Fibroblast of lung (primary cell): ENCODE measurements around the gene TOX3. TPM values are rescaled to one million over a fixed set of nuclear protein-coding genes. Genes with fewer than 3 reads are reported as not detected.

ENCODE experiments used
- DNase-seq, 2 donors: peaks; one replicate each; pipeline versions ENCODE4 v3.0.0 to v3.0.0-alpha.2; 2010; ENCODE audit warnings: low read depth in 2 of 2
- H2AFZ ChIP-seq: 2 replicates; pipeline ENCODE4 v1.5.1; 2012; ENCODE audit warnings: low read length, control low read depth, inconsistent platforms
- H3K27ac ChIP-seq: 2 replicates; pipeline ENCODE4 v1.5.1; 2011; ENCODE audit warnings: low read length, control low read depth; ENCODE audit not compliant: insufficient read depth
- H3K27me3 ChIP-seq: 2 replicates; pipeline ENCODE4 v1.5.1; 2011; ENCODE audit warnings: mild to moderate bottlenecking, low read length; ENCODE audit not compliant: control insufficient read depth, insufficient read depth
- H3K36me3 ChIP-seq: 2 replicates; pipeline ENCODE4 v1.5.1; 2011; ENCODE audit warnings: low read length; ENCODE audit not compliant: control insufficient read depth, insufficient read depth
- H3K4me1 ChIP-seq: 2 replicates; pipeline ENCODE4 v1.5.1; 2011; ENCODE audit warnings: low read length; ENCODE audit not compliant: control insufficient read depth, insufficient read depth; ENCODE audit errors: extremely low read depth
- H3K4me2 ChIP-seq: 2 replicates; pipeline ENCODE4 v1.5.1; 2011; ENCODE audit warnings: low read length, control low read depth; ENCODE audit not compliant: insufficient read depth; ENCODE audit errors: extremely low read depth
- H3K4me3 ChIP-seq, 4 experiments: fragments of 200-600 bp in 1 of 4; sonication (generic) in 1 of 4; replicated peaks in 1 of 4; 2 replicates each; pipeline ENCODE4 v1.5.1; 2011 to 2016; ENCODE audit warnings: low read length in 4 of 4, low read depth in 3 of 4, mild to moderate bottlenecking in 3 of 4, control low read depth in 2 of 4, inconsistent platforms in 1 of 4, mixed read lengths in 1 of 4; ENCODE audit not compliant: insufficient read depth in 1 of 4; ENCODE audit errors: control extremely low read depth in 1 of 4
- H3K79me2 ChIP-seq: 2 replicates; pipeline ENCODE4 v1.5.1; 2012; ENCODE audit warnings: mild to moderate bottlenecking, low read length, inconsistent platforms; ENCODE audit not compliant: control insufficient read depth, insufficient read depth
- H3K9ac ChIP-seq: 2 replicates; pipeline ENCODE4 v1.5.1; 2011; ENCODE audit warnings: mild to moderate bottlenecking, low read length, control low read depth; ENCODE audit not compliant: insufficient read depth
- H3K9me3 ChIP-seq: 2 replicates; pipeline ENCODE4 v1.5.1; 2012; ENCODE audit warnings: low read depth, low read length; ENCODE audit not compliant: control insufficient read depth, insufficient read depth
- H4K20me1 ChIP-seq: 2 replicates; pipeline ENCODE4 v1.5.1; 2011; ENCODE audit warnings: low read length; ENCODE audit not compliant: control insufficient read depth, insufficient read depth; ENCODE audit errors: extremely low read depth
- EZH2 ChIP-seq: IDR thresholded peaks from 2 replicates; pipeline ENCODE4 v1.5.1; 2012; ENCODE audit warnings: low read length, control low read depth, mild to moderate bottlenecking; ENCODE audit errors: missing control alignments
- polyA plus RNA-seq, 2 donors: library from polyadenylated mRNA; depleted of rRNA in 1 of 2; stranded (reverse) in 1 of 2; unstranded in 1 of 2; fragments of >200 nt; gene quantifications; 2 replicates each; pipeline ENCODE4 v1.2.1, GENCODE V29; 2011 to 2012; ENCODE audit warnings: missing spikeins in 1 of 2
- total RNA-seq: library from RNA; depleted of rRNA; stranded (reverse); fragments of >200 nt; gene quantifications from 2 replicates; pipeline ENCODE4 v1.2.1, GENCODE V29; 2014
- TF ChIP-seq, protein P1 (sequence below), 2 donors: IDR thresholded peaks in 1 of 2; conservative IDR thresholded peaks in 1 of 2; 1 replicate in 1 of 2; 2 replicates in 1 of 2; pipeline ENCODE4 v1.5.1; 2011 to 2012; ENCODE audit warnings: low read length in 2 of 2, control low read depth in 1 of 2, inconsistent platforms in 1 of 2, low read depth in 1 of 2, mild to moderate bottlenecking in 1 of 2

Gene TOX3
- total and polyA plus RNA-seq, 2 donors (not counting 1 experiment from before 2014, with no cell fraction given): not detected

DNA sequence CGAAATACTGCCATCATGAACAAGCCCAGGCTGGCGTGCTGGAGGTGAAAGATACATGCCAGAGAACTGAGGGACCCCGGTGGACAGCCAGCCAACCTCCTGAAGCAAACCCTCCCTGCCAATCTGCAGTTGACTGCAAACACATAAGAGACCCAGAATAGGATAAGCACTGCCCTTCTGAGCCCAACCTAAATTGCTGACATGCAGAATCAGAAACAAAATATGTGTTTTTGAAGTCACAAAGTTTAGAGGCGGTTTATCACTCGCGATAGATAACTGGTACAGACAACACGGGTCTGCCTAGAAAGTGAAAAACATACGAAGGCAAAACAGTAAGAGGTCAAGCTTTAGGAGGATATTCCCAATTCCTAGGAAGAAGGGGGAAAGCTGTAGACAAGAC lies 14.6 kb downstream of the TOX3 start:
- Histone ChIP-seq H2AFZ (no peak overlapping the region), H3K4me3 (no peak overlapping the region), H3K27me3 (no peaks in the 10 kb centered on the region), H3K27ac (no peak overlapping the region), H3K4me1 (no peaks in the 10 kb centered on the region), H3K9me3 (no peaks in the 10 kb centered on the region), H3K79me2 (no peaks in the 10 kb centered on the region), H3K9ac (no peak overlapping the region), H3K36me3 (no peaks in the 10 kb centered on the region), H3K4me2 (no peak overlapping the region), H4K20me1 (no peaks in the 10 kb centered on the region)
- DNase-seq: no peak
- no peak for TF ChIP-seq EZH2
- TF ChIP-seq, protein P1, sequence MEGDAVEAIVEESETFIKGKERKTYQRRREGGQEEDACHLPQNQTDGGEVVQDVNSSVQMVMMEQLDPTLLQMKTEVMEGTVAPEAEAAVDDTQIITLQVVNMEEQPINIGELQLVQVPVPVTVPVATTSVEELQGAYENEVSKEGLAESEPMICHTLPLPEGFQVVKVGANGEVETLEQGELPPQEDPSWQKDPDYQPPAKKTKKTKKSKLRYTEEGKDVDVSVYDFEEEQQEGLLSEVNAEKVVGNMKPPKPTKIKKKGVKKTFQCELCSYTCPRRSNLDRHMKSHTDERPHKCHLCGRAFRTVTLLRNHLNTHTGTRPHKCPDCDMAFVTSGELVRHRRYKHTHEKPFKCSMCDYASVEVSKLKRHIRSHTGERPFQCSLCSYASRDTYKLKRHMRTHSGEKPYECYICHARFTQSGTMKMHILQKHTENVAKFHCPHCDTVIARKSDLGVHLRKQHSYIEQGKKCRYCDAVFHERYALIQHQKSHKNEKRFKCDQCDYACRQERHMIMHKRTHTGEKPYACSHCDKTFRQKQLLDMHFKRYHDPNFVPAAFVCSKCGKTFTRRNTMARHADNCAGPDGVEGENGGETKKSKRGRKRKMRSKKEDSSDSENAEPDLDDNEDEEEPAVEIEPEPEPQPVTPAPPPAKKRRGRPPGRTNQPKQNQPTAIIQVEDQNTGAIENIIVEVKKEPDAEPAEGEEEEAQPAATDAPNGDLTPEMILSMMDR (conservative IDR thresholded peaks at IDR 0.05 in 1 of 2, IDR thresholded peaks at IDR 0.05 in 1 of 2; ENCODE audit: low read depth in 1 of 2, low read length in 2 of 2): no peak

DNA sequence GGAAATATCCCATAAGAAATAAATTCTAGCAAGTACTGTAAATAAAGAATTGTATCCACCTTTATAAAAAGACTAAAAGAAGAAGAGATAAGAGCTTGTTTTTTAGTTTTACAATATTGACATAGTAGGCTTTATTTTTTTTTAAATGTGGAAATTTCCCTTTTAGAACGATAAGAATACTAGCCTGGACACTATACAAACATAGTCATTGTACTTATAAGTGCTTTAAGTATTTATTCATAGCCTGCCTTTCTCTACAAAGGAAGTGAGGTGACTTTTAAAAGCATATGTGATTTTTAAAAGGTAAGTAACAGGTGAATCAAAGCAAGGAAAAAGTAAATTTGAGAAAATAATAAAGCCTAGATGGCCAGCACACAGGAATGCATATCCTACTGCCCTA lies 17.7 kb downstream of the TOX3 start:
- Histone ChIP-seq H3K4me2 (no peak overlapping the region), H4K20me1 (no peaks in the 10 kb centered on the region), H3K27ac (no peak overlapping the region), H3K36me3 (no peaks in the 10 kb centered on the region), H3K9me3 (no peaks in the 10 kb centered on the region), H3K4me1 (no peaks in the 10 kb centered on the region), H3K4me3 (no peak overlapping the region), H2AFZ (no peak overlapping the region), H3K9ac (no peak overlapping the region), H3K27me3 (no peaks in the 10 kb centered on the region), H3K79me2 (no peaks in the 10 kb centered on the region)
- DNase-seq: no peak
- TF ChIP-seq, protein P1 (conservative IDR thresholded peaks at IDR 0.05 in 1 of 2, IDR thresholded peaks at IDR 0.05 in 1 of 2; ENCODE audit: low read depth in 1 of 2, low read length in 2 of 2): no peak
- TF ChIP-seq EZH2: no peak

DNA sequence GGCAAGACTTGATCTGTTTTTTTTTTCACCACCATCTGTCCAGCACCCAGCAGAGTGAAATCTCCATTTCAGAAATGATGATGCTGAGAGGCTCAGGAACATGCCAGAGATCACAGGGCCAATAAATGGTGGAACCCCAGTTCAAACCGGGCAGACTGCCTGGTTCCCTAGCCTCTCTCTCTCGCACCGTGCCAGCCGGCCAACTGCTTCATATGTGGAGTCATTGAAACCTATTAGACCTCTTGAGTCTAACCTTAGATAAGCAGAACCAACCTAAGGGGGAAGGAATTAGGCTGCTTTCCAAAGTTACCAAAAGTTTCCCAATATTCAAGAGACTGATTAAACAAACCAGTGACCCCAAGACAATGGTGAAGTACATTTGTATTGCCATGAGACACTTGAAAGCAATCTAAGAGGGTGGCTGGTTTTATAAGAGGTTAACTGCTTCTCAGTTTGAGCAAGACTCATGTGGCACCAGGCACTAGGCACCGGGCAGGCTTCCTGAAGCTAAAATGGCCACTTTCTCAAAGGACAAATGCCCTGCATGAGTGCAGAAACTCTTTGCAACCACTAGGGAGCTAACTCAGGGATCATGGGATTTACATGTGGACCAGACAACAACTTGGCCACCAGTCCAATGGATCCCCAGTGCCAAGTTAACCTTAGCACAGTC lies 18.4 kb downstream of the TOX3 start:
- H3K27ac ChIP-seq: no peak overlapping the region
- H3K4me1 ChIP-seq: no peaks in the 10 kb centered on the region
- TF ChIP-seq, protein P1 (conservative IDR thresholded peaks at IDR 0.05 in 1 of 2, IDR thresholded peaks at IDR 0.05 in 1 of 2; ENCODE audit: low read depth in 1 of 2, low read length in 2 of 2): no peak
- TF ChIP-seq EZH2: no peak
- no peak overlapping the region for H3K4me2 ChIP-seq
- H3K9ac ChIP-seq: no peak overlapping the region
- no peak overlapping the region for H3K4me3 ChIP-seq
- DNase-seq: no peak
- no peaks in the 10 kb centered on the region for H3K36me3 ChIP-seq
- no peaks in the 10 kb centered on the region for H3K9me3 ChIP-seq
- H4K20me1 ChIP-seq: no peaks in the 10 kb centered on the region
- H3K27me3 ChIP-seq: no peaks in the 10 kb centered on the region
- no peaks in the 10 kb centered on the region for H3K79me2 ChIP-seq
- H2AFZ ChIP-seq: no peak overlapping the region
